ENCODE results near the gene GIMAP8. TPM values are rescaled to one million over a fixed set of nuclear protein-coding genes. Genes with fewer than 3 reads are reported as not detected.

GIMAP8 gene
- total and polyA plus RNA-seq, 2 of the 8 experiments (the other 6 are each of a cell fraction or from before 2014, with no cell fraction given), result not detected

DNA sequence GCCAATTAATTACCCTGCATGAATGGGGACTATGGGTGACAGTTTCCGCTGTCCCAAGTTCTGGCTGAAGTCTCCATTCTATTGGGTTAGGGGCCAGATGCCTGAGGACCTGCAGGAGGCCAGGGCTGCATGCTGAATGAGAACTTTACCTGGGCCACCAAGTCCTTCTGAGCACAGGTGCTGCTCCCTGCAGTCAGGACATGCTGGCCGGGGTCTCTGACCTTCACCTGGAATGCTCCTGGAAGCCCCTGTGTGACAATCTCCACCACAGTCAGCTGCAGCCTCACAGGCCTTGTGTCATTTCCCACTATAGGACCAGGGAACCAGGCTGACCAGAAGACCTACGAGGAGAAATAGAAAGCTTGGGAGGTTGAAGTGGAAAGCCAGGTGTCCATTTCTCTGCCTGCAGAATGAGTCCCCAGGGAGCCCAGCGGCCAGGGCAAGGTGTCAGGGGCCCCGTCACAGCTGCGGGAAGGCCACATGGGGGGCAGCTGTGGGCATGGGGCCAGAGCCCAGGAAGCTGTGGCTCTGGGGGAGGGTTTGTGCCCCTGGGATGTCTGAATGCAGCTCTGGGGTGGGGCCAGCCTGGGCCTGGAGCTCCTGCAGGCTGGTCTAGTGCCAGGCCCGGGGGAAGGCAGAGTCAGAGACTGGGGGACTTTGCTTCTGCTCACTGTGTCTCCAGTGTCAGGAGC lies 5.6 kb upstream of the GIMAP8 start:
- ChIA-PET CTCF (ENCODE audit: partially characterized antibody) (interaction anchor here (0.5 to 1.5 kb wide), 10 partner anchors 11 to 437 kb away, joined by 3 to 8 read pairs (median 4); no protein-coding TSS in a partner anchor), POLR2A (ENCODE audit: partially characterized antibody) (no interaction called here)
- H4K91ac ChIP-seq (replicated peaks; ENCODE audit: insufficient read length, low read length), result no peak overlapping the region

More for the DNA sequence above, 5.6 kb upstream of the GIMAP8 start:
- no peak overlapping the region for H3K4me3 ChIP-seq (ENCODE audit: extremely low read depth in 1 of 4, insufficient read depth in 2 of 4, low read depth in 3 of 4, low read length in 4 of 4)
- no peak overlapping the region for H2BK12ac ChIP-seq (ENCODE audit: low read depth, low read length)
- H4K5ac ChIP-seq (ENCODE audit: insufficient read length, low read depth, low read length), result no peak overlapping the region
- H3K14ac ChIP-seq (ENCODE audit: insufficient read length), result no peak overlapping the region
- peaks cover 0 to 6% (median 2%) of the 10 kb centered on the region in 4 experiments; a peak in 3 of 7 replicates for H3K27me3 ChIP-seq (replicated peaks in 1 of 4; ENCODE audit: control insufficient read depth in 3 of 4, extremely low read depth in 1 of 4, insufficient read depth in 3 of 4, low read length in 3 of 4)
- 94% methylated on average over 7 of the region's 7 CpGs; no CpG with 5 or more reads in 1 of the 2 experiments for WGBS, 2 experiments (ENCODE audit: extremely low coverage in 1 of 2, insufficient coverage in 1 of 2, insufficient read length in 1 of 2, insufficient replicate concordance in 2 of 2, low coverage in 1 of 2, low lambda C conversion rate in 2 of 2, missing lambda C conversion rate in 1 of 2)
- H2AFZ ChIP-seq (ENCODE audit: low read length), result no peak overlapping the region
- H3K79me2 ChIP-seq (ENCODE audit: control insufficient read depth in 1 of 2, insufficient read depth in 2 of 2, low read length in 2 of 2), result no peaks in the 10 kb centered on the region
- peaks cover 3 to 4% of the 10 kb centered on the region in 2 experiments; a peak in 1 of 4 replicates for H3K9me3 ChIP-seq (ENCODE audit: insufficient read depth in 2 of 2, low read depth in 1 of 2, low read length in 1 of 2)
- no peak overlapping the region for H2BK20ac ChIP-seq (ENCODE audit: low read length)
- H2BK15ac ChIP-seq (ENCODE audit: low read length), result no peak overlapping the region
- FAIRE-seq, result no peak
- H4K8ac ChIP-seq (ENCODE audit: extremely low read depth, insufficient read depth, low read length), result no peak overlapping the region
- TF ChIP-seq RAD21 (IDR thresholded peaks at IDR 0.05 in 1 of 2, conservative IDR thresholded peaks at IDR 0.05 in 1 of 2; ENCODE audit: low read depth in 2 of 2, low read length in 2 of 2) (no peak), RFX5 (IDR thresholded peaks at IDR 0.05; ENCODE audit: borderline replicate concordance, low read depth, low read length) (no peak), MAFK (IDR thresholded peaks at IDR 0.05; ENCODE audit: low read depth, low read length) (no peak), BACH1 (IDR thresholded peaks at IDR 0.05; ENCODE audit: low read length) (no peak), TEAD4 (IDR thresholded peaks at IDR 0.05; ENCODE audit: low read depth, low read length) (no peak), FOSL1 (IDR thresholded peaks at IDR 0.05; ENCODE audit: insufficient read depth, low read depth, low read length) (no peak)
- TF ChIP-seq, protein P1, sequence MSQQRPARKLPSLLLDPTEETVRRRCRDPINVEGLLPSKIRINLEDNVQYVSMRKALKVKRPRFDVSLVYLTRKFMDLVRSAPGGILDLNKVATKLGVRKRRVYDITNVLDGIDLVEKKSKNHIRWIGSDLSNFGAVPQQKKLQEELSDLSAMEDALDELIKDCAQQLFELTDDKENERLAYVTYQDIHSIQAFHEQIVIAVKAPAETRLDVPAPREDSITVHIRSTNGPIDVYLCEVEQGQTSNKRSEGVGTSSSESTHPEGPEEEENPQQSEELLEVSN (IDR thresholded peaks at IDR 0.05), result no peak
- no peaks in the 10 kb centered on the region for H3K23me2 ChIP-seq (ENCODE audit: low read depth, low read length)
- no peaks in the 10 kb centered on the region for H4K20me1 ChIP-seq (replicated peaks in 1 of 2; ENCODE audit: control insufficient read depth in 1 of 2, insufficient read depth in 2 of 2, low read length in 2 of 2)
- no peaks in the 10 kb centered on the region for H3K79me1 ChIP-seq (ENCODE audit: low read depth, low read length)
- no peak overlapping the region for H2BK5ac ChIP-seq (ENCODE audit: low read depth, low read length)
- peaks cover 0 to 5% (median 2%) of the 10 kb centered on the region in 4 experiments; a peak in 3 of 7 replicates for H3K4me1 ChIP-seq (replicated peaks in 1 of 4; ENCODE audit: control insufficient read depth in 3 of 4, insufficient read depth in 4 of 4, low read length in 3 of 4)
- no peak for DNase-seq (ENCODE audit: low read depth in 1 of 2, low spot score in 2 of 2)
- no peak overlapping the region for H2AK5ac ChIP-seq (ENCODE audit: low read depth, low read length)
- H3K4me2 ChIP-seq (ENCODE audit: insufficient read depth in 1 of 2, low read depth in 2 of 2, low read length in 2 of 2), result no peak overlapping the region
- H3K9ac ChIP-seq (replicated peaks in 1 of 4; ENCODE audit: extremely low read depth in 1 of 4, low read depth in 3 of 4, low read length in 3 of 4), result no peak overlapping the region
- no peak overlapping the region for H3K56ac ChIP-seq (replicated peaks; ENCODE audit: insufficient read length, low read depth, low read length)
- no peak overlapping the region for H3K4ac ChIP-seq (replicated peaks; ENCODE audit: insufficient read length, low read depth, low read length)
- no peak overlapping the region for H3K18ac ChIP-seq (ENCODE audit: extremely low read depth, low read length)
- no peak overlapping the region for H3K27ac ChIP-seq (ENCODE audit: low read depth, low read length)
- no peaks in the 10 kb centered on the region for H3K36me3 ChIP-seq (ENCODE audit: control insufficient read depth in 2 of 4, insufficient read depth in 4 of 4, low read length in 3 of 4)
- H3K23ac ChIP-seq (ENCODE audit: insufficient read length), result no peak overlapping the region
- H2BK120ac ChIP-seq (replicated peaks; ENCODE audit: low read depth, low read length), result no peak overlapping the region

Data from H1 (cell line).